SK-N-SH treated with all-trans-retinoic acid at 6 μM for 48 hours (cell line): Measurements from ENCODE around the gene ABHD4.

Experiments used
- ATAC-seq: fragments of 200-7000 bp; cut with Tn5 transposase; 3 replicates; pipeline ENCODE4 v1.9.1; 2020; ENCODE audit warnings: mild to moderate bottlenecking, moderate library complexity
- BACH2 ChIP-seq: fragments of 250-450 bp; sonication (Bioruptor Pico); IDR thresholded peaks from 2 replicates; pipeline ENCODE4 v1.9.0; 2021; ENCODE audit warnings: mild to moderate bottlenecking, borderline replicate concordance
- CREB5 ChIP-seq: fragments of 250-450 bp; sonication (Bioruptor Pico); IDR thresholded peaks from 2 replicates; pipeline ENCODE4 v1.5.1; 2020; ENCODE audit warnings: low read depth, mild to moderate bottlenecking, moderate library complexity
- CSDC2 ChIP-seq: fragments of 250-450 bp; sonication (Bioruptor Pico); IDR thresholded peaks from 2 replicates; pipeline ENCODE4 v1.5.0; 2020; ENCODE audit warnings: mild to moderate bottlenecking, moderate library complexity
- CSRNP3 ChIP-seq: fragments of 250-450 bp; sonication (Bioruptor Pico); IDR thresholded peaks from 2 replicates; pipeline ENCODE4 v1.5.1; 2021; ENCODE audit warnings: mild to moderate bottlenecking, moderate library complexity
- ESRRG ChIP-seq: fragments of 250-450 bp; sonication (Bioruptor Pico); IDR thresholded peaks from 2 replicates; pipeline ENCODE4 v1.6.1; 2021; ENCODE audit warnings: mild to moderate bottlenecking
- GLIS3 ChIP-seq: fragments of 250-450 bp; sonication (Bioruptor Pico); IDR thresholded peaks from 2 replicates; pipeline ENCODE4 v1.5.0; 2020; ENCODE audit warnings: mild to moderate bottlenecking, moderate library complexity
- ISL1 ChIP-seq: fragments of 250-450 bp; sonication (Bioruptor Pico); IDR thresholded peaks from 2 replicates; pipeline ENCODE4 v2.1.2; 2022; ENCODE audit warnings: mild to moderate bottlenecking, moderate library complexity
- OSR1 ChIP-seq: fragments of 250-450 bp; sonication (Bioruptor Pico); IDR thresholded peaks from 2 replicates; pipeline ENCODE4 v1.8.0; 2022; ENCODE audit warnings: moderate library complexity, mild to moderate bottlenecking, inconsistent platforms
- PATZ1 ChIP-seq: fragments of 250-450 bp; sonication (Bioruptor Pico); IDR thresholded peaks from 2 replicates; pipeline ENCODE4 v1.8.0; 2020; ENCODE audit warnings: mild to moderate bottlenecking, moderate library complexity, borderline replicate concordance
- PPARA ChIP-seq: fragments of 250-450 bp; sonication (Bioruptor Pico); IDR thresholded peaks from 2 replicates; pipeline ENCODE4 v1.5.0; 2020; ENCODE audit warnings: mild to moderate bottlenecking, borderline replicate concordance
- RARB ChIP-seq: fragments of 250-450 bp; sonication (Bioruptor Pico); IDR thresholded peaks from 2 replicates; pipeline ENCODE4 v1.8.0; 2021; ENCODE audit warnings: mild to moderate bottlenecking, moderate library complexity
- SNAI2 ChIP-seq: fragments of 250-450 bp; sonication (Bioruptor Pico); IDR thresholded peaks from 2 replicates; pipeline ENCODE4 v1.5.0; 2020; ENCODE audit warnings: mild to moderate bottlenecking, moderate library complexity
- TCF4 ChIP-seq: fragments of 250-450 bp; sonication (Bioruptor Pico); IDR thresholded peaks from 2 replicates; pipeline ENCODE4 v1.8.0; 2021; ENCODE audit warnings: mild to moderate bottlenecking, moderate library complexity, borderline replicate concordance
- TOX ChIP-seq: fragments of 250-450 bp; sonication (Bioruptor Pico); IDR thresholded peaks from 2 replicates; pipeline ENCODE4 v1.8.0; 2021; ENCODE audit warnings: mild to moderate bottlenecking, moderate library complexity, borderline replicate concordance
- ZC3H10 ChIP-seq: fragments of 250-450 bp; sonication (Bioruptor Pico); IDR thresholded peaks from 2 replicates; pipeline ENCODE4 v1.5.1; 2021; ENCODE audit warnings: mild to moderate bottlenecking, moderate library complexity
- ZFP3 ChIP-seq: fragments of 250-450 bp; sonication (Bioruptor Pico); IDR thresholded peaks from 2 replicates; pipeline ENCODE4 v1.5.0; 2020; ENCODE audit warnings: mild to moderate bottlenecking, moderate library complexity
- ZNF565 ChIP-seq: fragments of 450-650 bp; formaldehyde crosslinking; conservative IDR thresholded peaks from 2 replicates; pipeline ENCODE4 v1.5.0; 2020; ENCODE audit warnings: low read depth, mild to moderate bottlenecking, moderate library complexity
- ZNF8 ChIP-seq: fragments of 450-650 bp; formaldehyde crosslinking; IDR thresholded peaks from 2 replicates; pipeline ENCODE4 v1.5.0; 2020; ENCODE audit warnings: mild to moderate bottlenecking, moderate library complexity
- TF ChIP-seq, protein P1 (sequence below): fragments of 250-450 bp; sonication (Bioruptor Pico); IDR thresholded peaks from 2 replicates; pipeline ENCODE4 v1.5.0; 2020; ENCODE audit warnings: mild to moderate bottlenecking, moderate library complexity
- TF ChIP-seq, protein P2 (sequence below): fragments of 250-450 bp; sonication (Bioruptor Pico); IDR thresholded peaks from 2 replicates; pipeline ENCODE4 v1.8.0; 2021; ENCODE audit warnings: low read depth, mild to moderate bottlenecking, moderate library complexity, borderline replicate concordance

Gene ABHD4

GRCh38 chr14:22601996-22602395 lies 3.9 kb downstream of the ABHD4 start:
- ATAC-seq, result no peak
- no peak for TF ChIP-seq ZC3H10 (CRISPR knock-in tag)
- no peak for TF ChIP-seq ZNF8 (CRISPR knock-in tag)
- TF ChIP-seq PPARA (CRISPR knock-in tag), result no peak
- no peak for TF ChIP-seq TOX (CRISPR knock-in tag)
- no peak for TF ChIP-seq SNAI2 (CRISPR knock-in tag)
- TF ChIP-seq ISL1 (CRISPR knock-in tag), result no peak
- no peak for TF ChIP-seq ZNF565
- TF ChIP-seq, protein P1, sequence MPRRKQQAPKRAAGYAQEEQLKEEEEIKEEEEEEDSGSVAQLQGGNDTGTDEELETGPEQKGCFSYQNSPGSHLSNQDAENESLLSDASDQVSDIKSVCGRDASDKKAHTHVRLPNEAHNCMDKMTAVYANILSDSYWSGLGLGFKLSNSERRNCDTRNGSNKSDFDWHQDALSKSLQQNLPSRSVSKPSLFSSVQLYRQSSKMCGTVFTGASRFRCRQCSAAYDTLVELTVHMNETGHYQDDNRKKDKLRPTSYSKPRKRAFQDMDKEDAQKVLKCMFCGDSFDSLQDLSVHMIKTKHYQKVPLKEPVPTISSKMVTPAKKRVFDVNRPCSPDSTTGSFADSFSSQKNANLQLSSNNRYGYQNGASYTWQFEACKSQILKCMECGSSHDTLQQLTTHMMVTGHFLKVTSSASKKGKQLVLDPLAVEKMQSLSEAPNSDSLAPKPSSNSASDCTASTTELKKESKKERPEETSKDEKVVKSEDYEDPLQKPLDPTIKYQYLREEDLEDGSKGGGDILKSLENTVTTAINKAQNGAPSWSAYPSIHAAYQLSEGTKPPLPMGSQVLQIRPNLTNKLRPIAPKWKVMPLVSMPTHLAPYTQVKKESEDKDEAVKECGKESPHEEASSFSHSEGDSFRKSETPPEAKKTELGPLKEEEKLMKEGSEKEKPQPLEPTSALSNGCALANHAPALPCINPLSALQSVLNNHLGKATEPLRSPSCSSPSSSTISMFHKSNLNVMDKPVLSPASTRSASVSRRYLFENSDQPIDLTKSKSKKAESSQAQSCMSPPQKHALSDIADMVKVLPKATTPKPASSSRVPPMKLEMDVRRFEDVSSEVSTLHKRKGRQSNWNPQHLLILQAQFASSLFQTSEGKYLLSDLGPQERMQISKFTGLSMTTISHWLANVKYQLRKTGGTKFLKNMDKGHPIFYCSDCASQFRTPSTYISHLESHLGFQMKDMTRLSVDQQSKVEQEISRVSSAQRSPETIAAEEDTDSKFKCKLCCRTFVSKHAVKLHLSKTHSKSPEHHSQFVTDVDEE (CRISPR knock-in tag), result no peak
- TF ChIP-seq ZFP3, result no peak
- no peak for TF ChIP-seq CSRNP3
- TF ChIP-seq GLIS3, result no peak
- no peak for TF ChIP-seq PATZ1 (CRISPR knock-in tag)
- no peak for TF ChIP-seq CSDC2 (CRISPR knock-in tag)
- no peak for TF ChIP-seq BACH2 (CRISPR knock-in tag)
- TF ChIP-seq, protein P2, sequence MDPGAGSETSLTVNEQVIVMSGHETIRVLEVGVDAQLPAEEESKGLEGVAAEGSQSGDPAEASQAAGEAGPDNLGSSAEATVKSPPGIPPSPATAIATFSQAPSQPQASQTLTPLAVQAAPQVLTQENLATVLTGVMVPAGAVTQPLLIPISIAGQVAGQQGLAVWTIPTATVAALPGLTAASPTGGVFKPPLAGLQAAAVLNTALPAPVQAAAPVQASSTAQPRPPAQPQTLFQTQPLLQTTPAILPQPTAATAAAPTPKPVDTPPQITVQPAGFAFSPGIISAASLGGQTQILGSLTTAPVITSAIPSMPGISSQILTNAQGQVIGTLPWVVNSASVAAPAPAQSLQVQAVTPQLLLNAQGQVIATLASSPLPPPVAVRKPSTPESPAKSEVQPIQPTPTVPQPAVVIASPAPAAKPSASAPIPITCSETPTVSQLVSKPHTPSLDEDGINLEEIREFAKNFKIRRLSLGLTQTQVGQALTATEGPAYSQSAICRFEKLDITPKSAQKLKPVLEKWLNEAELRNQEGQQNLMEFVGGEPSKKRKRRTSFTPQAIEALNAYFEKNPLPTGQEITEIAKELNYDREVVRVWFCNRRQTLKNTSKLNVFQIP (CRISPR knock-in tag), result no peak

DNA sequence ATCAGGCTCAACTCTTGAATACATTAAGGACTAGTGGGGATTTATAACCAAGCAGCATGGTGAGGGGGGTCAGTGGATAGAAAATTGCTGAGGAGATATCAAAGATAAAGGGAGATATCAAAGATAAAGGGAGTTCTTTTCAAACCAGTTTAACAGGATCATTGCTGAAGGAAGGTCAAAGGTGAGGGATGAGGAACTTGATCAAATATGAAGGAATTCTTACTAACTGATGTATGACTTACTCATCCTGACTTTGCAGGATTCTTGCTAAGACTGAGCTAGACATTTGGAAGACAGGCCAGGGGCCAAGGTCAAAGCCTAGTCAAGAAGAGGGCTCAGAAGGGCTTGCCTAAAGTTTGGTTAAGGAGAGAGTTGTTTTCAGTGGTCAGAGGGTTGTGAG lies 4.8 kb downstream of the ABHD4 start:
- no peak for TF ChIP-seq CREB5 (CRISPR knock-in tag)
- TF ChIP-seq GLIS3, result no peak
- no peak for TF ChIP-seq TCF4 (CRISPR knock-in tag)
- TF ChIP-seq, protein P1 (CRISPR knock-in tag), result no peak
- no peak for TF ChIP-seq SNAI2 (CRISPR knock-in tag)
- no peak for TF ChIP-seq RARB (CRISPR knock-in tag)
- no peak for TF ChIP-seq CSDC2 (CRISPR knock-in tag)
- no peak for ATAC-seq

- ATAC-seq, result no peak
- TF ChIP-seq, protein P1 (CRISPR knock-in tag), result no peak
- no peak for TF ChIP-seq CREB5 (CRISPR knock-in tag)
- TF ChIP-seq ZNF8 (CRISPR knock-in tag), result no peak
- TF ChIP-seq SNAI2 (CRISPR knock-in tag), result no peak
- TF ChIP-seq OSR1 (CRISPR knock-in tag), result no peak
- no peak for TF ChIP-seq ESRRG (CRISPR knock-in tag)
- no peak for TF ChIP-seq ZNF565
Observed at GRCh38 chr14:22606380-22606779, 8.3 kb downstream of the ABHD4 start.
